NT2/D1 (cell line): ENCODE data around the gene RBM44.
"Not testable (repeated sequence)": the region's sequence is repeated elsewhere in the genome, so short reads cannot be mapped to it uniquely, and the experiment has no call there.

Experiments
- DNase-seq: peaks from one replicate; pipeline ENCODE4 v3.0.0-alpha.2; 2011; ENCODE audit warnings: low read depth, low spot score
- H3K27me3 ChIP-seq: 2 replicates; pipeline ENCODE4 v1.6.0; 2011; ENCODE audit warnings: mild to moderate bottlenecking; ENCODE audit not compliant: insufficient read length, insufficient read depth
- H3K36me3 ChIP-seq: 2 replicates; pipeline ENCODE4 v1.6.1; 2011; ENCODE audit warnings: mild to moderate bottlenecking, low read length, mixed read lengths; ENCODE audit not compliant: insufficient read depth, insufficient read length
- H3K4me1 ChIP-seq: 2 replicates; pipeline ENCODE4 v1.5.1; 2011; ENCODE audit not compliant: insufficient read depth, insufficient read length
- H3K4me3 ChIP-seq: 2 replicates; pipeline ENCODE4 v1.5.1; 2011; ENCODE audit warnings: low read depth; ENCODE audit not compliant: insufficient read length
- H3K9ac ChIP-seq: 2 replicates; pipeline ENCODE4 v1.6.0; 2011; ENCODE audit warnings: low read depth; ENCODE audit not compliant: insufficient read length
- H3K9me3 ChIP-seq: 2 replicates; pipeline ENCODE4 v1.5.1; 2011; ENCODE audit warnings: mild to moderate bottlenecking, low read length; ENCODE audit not compliant: insufficient read depth
- SUZ12 ChIP-seq: IDR thresholded peaks from 2 replicates; pipeline ENCODE4 v1.6.1; 2011; ENCODE audit not compliant: insufficient read length, insufficient read depth; ENCODE audit errors: extremely low read depth
- YY1 ChIP-seq: IDR thresholded peaks from 2 replicates; pipeline ENCODE4 v1.6.1; 2011; ENCODE audit not compliant: insufficient read length, insufficient read depth
- ZNF274 ChIP-seq: IDR thresholded peaks from 2 replicates; pipeline ENCODE4 v1.6.1; 2011; ENCODE audit warnings: mild to moderate bottlenecking, low read depth, low read length

The RBM44 gene

DNA sequence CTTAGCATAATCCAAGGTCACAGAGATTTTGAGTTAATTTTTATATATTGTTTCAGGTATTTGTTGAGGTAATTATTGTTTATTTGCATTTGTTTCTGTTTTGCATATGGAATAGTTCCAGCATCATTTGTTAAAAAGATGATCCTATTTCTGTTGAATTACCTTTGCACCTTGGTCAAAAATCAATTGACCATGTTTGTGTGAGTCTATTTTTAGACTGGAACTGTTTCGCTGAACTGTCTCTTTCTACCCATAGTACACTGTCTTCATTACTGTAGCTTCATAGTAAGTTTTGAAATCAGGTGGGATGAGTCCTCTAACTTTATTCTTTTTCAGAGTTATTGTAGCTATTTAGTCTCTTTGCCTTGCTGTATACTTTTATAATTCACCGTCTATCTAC is 31.9 kb downstream of the RBM44 start:
- Histone ChIP-seq H3K27me3 (no peaks in the 10 kb centered on the region), H3K9ac (no peak overlapping the region), H3K4me1 (no peaks in the 10 kb centered on the region), H3K4me3 (no peak overlapping the region), H3K36me3 (no peaks in the 10 kb centered on the region), H3K9me3 (no peaks in the 10 kb centered on the region)
- TF ChIP-seq SUZ12 (no peak), ZNF274 (no peak), YY1 (no peak)
- DNase-seq, result no peak

DNA sequence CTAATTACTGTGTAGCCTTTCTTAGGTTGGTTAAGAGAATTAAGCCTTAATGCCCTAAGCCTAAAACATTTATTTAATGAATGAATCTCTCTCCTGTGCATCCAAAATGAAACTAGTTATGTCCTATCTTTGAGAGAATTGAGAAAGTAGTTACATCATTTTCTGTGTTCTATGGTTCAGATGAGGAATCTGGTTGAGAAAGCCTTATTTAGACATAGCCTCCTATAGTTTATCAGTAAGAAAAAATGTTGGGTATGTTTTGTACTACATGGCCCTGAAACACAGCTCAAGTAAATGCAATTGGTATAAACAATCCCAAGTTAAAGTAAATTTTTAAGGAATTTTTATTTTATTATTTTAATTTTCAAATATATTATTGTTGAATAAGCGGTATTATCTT is 35.0 kb downstream of the RBM44 start:
- Histone ChIP-seq H3K4me3 (no peak overlapping the region), H3K4me1 (no peaks in the 10 kb centered on the region), H3K9ac (no peak overlapping the region), H3K27me3 (no peaks in the 10 kb centered on the region), H3K9me3 (no peaks in the 10 kb centered on the region), H3K36me3 (no peaks in the 10 kb centered on the region)
- DNase-seq, result no peak
- TF ChIP-seq SUZ12, result no peak
- TF ChIP-seq YY1, result no peak
- TF ChIP-seq ZNF274, result no peak

DNA sequence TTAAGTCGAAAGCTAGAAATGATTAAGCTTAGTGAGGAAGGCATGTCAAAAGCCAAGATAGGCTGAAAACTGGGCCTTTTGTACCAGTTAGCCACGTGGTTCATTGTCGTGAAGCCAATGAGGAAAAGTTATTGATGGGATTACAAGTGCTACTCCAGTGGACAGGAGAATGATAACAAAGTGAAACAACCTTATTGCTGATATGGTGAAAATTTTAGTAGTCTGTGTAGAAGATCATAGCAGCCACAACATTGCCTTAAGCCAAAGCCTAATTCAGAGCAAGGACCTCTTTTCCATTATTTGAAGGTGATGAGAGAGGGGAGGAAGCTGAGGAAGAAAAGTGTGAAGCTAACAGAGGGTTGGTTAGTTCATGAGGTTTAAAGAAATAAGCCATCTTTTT is 36.8 kb downstream of the RBM44 start:
- no peak for TF ChIP-seq YY1
- no peak for TF ChIP-seq ZNF274
- no peak for TF ChIP-seq SUZ12
- no peak overlapping the region for H3K4me3 ChIP-seq
- no peaks in the 10 kb centered on the region for H3K27me3 ChIP-seq
- H3K4me1 ChIP-seq, result no peaks in the 10 kb centered on the region
- no peaks in the 10 kb centered on the region for H3K36me3 ChIP-seq
- no peaks in the 10 kb centered on the region for H3K9me3 ChIP-seq
- no peak overlapping the region for H3K9ac ChIP-seq
- no peak for DNase-seq

DNA sequence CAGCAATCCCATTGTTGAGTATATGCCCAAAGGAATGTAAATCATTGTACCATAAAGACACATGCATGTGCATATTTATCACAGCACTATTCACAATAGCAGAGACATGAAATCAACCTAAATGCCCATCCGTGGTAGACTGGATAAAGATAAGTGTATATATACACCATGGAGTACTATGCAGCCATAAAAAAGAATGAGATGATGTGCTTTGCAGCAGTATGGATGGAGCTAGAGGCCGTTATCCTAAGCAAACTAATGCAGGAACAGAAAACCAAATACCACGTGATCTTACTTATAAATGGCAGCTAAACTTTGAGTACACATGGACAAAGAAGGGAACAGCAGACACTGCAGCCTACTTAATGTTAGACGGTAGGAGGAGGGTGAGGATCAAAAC is 42.5 kb downstream of the RBM44 start:
- no peaks in the 10 kb centered on the region for H3K36me3 ChIP-seq
- no peak overlapping the region for H3K4me3 ChIP-seq
- H3K27me3 ChIP-seq, result no peaks in the 10 kb centered on the region
- DNase-seq, result no peak
- TF ChIP-seq ZNF274, result no peak
- no peak for TF ChIP-seq SUZ12
- no peak for TF ChIP-seq YY1
- no peaks in the 10 kb centered on the region for H3K4me1 ChIP-seq
- no peak overlapping the region for H3K9ac ChIP-seq
- no peaks in the 10 kb centered on the region for H3K9me3 ChIP-seq

DNA sequence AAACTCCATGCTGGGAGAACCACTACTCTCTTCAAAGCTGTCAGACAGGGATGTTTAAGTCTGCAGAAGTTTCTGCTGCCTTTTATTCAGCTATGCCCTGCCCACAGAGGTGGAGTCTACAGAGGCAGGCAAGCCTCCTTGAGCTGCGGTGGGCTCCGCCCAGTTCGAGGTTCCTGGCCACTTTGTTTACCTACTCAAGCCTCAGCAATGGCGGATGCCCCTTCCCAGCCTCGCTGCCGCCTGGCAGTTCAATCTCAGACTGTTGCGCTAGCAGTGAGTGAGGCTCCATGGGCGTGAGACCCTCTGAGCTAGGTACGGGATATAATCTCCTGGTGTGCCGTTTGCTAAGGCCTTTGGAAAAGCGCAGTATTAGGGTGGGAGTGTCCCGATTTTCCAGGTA is 50.4 kb downstream of the RBM44 start:
- not testable (repeated sequence) for DNase-seq, H3K4me1 ChIP-seq, H3K36me3 ChIP-seq, H3K9ac ChIP-seq, H3K4me3 ChIP-seq, H3K27me3 ChIP-seq
- H3K9me3 ChIP-seq, result peaks cover 12% of the 10 kb centered on the region; the same call in 1 of the 2 replicates

DNA sequence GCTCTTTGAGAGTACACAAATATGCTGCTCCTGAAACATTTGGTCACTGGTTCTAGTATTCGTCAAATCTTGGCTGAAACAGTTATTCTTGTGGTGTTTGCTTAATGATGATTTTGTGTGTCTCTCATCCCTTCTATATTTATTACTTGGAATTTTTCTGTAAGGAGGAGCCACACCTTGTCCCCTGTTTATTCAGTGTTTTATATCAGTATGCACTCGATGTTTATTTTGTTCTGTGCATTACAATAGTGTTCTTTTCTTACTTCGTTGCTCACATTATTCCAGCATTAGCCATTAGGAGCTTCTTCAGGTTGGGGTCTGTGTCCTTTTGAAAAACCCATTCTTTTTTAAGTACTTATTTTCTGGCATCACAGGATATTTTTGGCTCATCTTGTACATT is 55.7 kb downstream of the RBM44 start:
- no peak for TF ChIP-seq SUZ12
- TF ChIP-seq YY1, result no peak
- no peak for TF ChIP-seq ZNF274
- no peak overlapping the region for H3K9ac ChIP-seq
- DNase-seq, result no peak
- H3K4me3 ChIP-seq, result no peak overlapping the region
- H3K36me3 ChIP-seq, result no peaks in the 10 kb centered on the region
- H3K4me1 ChIP-seq, result peaks cover 16% of the 10 kb centered on the region
- peaks cover 2% of the 10 kb centered on the region; the same call in 1 of the 2 replicates for H3K9me3 ChIP-seq
- peaks cover 8% of the 10 kb centered on the region for H3K27me3 ChIP-seq

DNA sequence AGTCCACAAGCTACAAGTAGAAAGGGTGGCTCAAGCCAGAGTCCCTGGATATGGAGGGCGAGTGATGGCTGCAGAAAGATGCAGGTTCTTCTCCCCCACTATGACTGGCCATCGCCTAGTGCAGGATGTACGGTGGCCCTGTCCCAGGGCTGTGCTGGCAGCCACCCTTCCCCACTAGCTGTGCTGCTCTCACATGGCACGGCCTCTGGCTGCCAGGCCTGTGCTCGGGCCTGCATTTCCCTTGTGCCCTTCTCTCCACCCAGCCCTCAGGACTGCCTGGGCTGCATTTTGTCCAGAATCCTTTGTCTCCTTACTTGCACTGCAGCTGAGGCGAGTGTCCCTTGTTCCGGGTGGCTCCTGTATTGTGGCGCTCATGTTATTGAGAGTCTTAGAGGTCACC is 59.2 kb downstream of the RBM44 start:
- Histone ChIP-seq H3K27me3 (peaks cover 35% of the 10 kb centered on the region), H3K9ac (peak overlapping the region; percentile 1), H3K9me3 (no peaks in the 10 kb centered on the region), H3K4me1 (peaks cover 16% of the 10 kb centered on the region), H3K4me3 (no peak overlapping the region), H3K36me3 (no peaks in the 10 kb centered on the region)
- TF ChIP-seq ZNF274, result no peak
- TF ChIP-seq YY1, result no peak
- TF ChIP-seq SUZ12, result no peak
- DNase-seq, result no peak

DNA sequence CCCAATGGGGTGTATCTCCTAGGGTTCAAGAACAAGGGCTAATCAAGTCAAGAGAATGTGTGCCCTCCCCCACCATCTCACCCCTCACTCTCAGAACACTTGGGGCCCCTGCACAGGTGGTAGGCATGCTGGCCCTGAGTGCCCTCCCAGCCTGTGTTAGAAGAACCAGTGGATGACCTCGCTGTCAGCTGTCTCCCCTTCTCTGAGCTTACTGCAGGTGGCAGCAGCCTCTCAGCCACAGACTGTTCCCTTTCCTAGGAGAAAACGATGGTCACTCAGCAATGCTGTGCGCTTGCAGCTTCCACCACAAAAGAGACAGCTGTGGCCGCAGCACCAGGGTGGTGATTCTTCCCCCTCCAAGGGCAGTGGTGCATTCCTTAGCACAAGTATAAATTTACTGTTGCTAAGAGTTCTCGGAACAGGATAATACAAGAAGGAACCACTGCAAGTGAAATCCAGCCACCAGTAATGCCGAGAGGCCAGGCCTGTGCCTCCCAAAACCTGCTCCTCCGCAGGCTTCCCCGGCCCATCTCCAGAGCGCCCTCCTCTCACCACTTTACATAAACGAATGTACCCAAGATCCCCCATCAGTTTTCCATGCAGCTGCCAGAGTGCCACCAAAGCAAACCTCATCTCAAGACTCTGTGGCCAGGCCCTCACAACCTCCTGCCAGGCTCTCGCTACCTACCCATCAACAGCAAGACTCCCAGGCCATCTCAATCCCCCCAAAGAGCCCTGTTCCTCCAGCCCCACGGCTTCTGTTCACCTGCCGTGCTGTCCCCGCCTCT is 59.9 kb downstream of the RBM44 start:
- DNase-seq, result peak; percentile 62
- Histone ChIP-seq H3K36me3 (no peaks in the 10 kb centered on the region), H3K9me3 (no peaks in the 10 kb centered on the region), H3K27me3 (peaks cover 35% of the 10 kb centered on the region), H3K9ac (no peak overlapping the region), H3K4me3 (no peak overlapping the region), H3K4me1 (peaks cover 16% of the 10 kb centered on the region)
- TF ChIP-seq SUZ12 (no peak), ZNF274 (no peak), YY1 (no peak)
